HG03571 (cell line): Measurements from ENCODE around the gene DUSP12.
A peak's percentile ranks its signal among the peaks of the same experiment; 100 is the strongest.
"Not testable (repeated sequence)": the region's sequence is repeated elsewhere in the genome, so short reads cannot be mapped to it uniquely, and the experiment has no call there.

ENCODE experiments used
- ATAC-seq: cut with Tn5 transposase; IDR thresholded peaks from one replicate; pipeline ENCODE4 v1.9.1; 2021; ENCODE audit not compliant: unreplicated experiment

The DUSP12 gene

GRCh38 chr1:161768986-161769672 is 19.5 kb downstream of the DUSP12 start:
- no peak for ATAC-seq

DNA sequence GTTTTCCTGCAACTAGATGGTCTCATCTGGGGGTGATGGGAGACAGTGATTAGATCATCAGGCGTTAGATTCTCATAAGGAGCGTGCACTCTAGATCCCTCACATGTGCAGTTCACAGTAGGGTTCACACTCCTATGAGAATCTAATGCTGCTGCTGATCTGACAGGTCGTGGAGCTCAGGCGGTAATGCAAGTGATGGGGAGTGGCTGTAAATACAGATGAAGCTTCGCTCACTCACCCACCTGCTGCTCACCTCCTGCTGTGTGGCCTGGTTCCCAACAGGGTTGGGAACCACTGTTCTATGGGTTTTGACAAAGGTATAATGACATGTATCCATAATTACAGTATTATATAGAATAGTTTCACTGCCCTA is 20.1 kb downstream of the DUSP12 start:
- not testable (repeated sequence) for ATAC-seq

DNA sequence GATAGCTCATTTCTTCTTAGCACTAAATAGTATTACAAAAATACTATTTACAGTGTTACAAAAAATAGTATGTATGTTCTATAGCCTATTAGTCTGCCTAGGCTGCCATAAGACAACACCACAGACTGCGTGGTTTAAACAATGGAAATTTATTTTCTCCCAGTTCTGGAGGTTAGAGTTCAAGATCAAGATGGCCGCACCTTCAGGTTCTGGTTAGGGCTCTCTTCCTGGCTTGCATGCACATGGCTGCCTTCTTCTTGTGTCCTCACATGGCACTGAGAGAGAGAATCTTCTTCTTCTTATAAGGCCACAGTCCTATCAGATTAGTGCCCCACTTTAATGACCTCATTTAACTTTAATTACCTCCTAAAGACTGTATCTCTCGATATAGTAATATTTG is 20.7 kb downstream of the DUSP12 start:
- ATAC-seq: no peak

DNA sequence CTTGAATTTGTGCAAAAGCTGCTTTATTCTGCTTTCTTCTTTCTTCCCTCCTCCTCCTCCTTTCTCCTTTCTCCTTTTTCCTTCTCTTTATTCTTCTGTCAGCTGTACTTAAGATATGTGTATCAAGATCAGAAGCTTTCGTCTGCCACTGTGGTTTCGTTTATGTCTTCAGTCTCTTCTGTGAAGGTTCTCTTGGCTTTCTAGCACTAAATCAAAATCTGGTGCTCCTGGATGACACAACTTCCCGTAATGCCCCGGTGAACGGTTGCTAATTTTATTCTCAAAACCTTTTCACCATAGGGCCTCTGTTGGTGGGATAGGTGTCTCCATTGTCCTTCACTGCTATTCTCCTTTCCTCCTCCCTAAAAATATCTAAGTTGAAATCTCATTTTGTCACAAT is 21.6 kb downstream of the DUSP12 start:
- no peak for ATAC-seq

GRCh38 chr1:161771973-161772372 is 22.4 kb downstream of the DUSP12 start:
- ATAC-seq: no peak

DNA sequence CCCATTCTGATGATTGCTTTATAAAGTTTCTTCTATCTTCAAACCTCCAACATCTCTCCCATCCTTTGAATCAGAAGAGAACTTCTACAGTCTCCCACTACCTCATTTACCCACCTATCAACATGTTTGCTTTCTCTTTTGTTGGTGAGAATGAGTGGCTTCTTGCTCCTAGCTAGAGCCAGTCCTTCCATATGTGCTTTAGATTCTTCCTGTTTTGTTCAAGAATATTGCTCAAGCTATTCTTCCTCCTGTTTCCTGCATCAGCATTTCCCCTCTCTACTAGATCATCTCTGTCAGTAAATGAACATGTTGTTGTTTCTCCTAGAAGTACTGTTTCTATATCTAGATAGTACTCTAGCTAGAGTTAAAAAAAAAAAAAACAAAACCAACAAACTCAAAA is 22.8 kb downstream of the DUSP12 start:
- ATAC-seq: no peak

DNA sequence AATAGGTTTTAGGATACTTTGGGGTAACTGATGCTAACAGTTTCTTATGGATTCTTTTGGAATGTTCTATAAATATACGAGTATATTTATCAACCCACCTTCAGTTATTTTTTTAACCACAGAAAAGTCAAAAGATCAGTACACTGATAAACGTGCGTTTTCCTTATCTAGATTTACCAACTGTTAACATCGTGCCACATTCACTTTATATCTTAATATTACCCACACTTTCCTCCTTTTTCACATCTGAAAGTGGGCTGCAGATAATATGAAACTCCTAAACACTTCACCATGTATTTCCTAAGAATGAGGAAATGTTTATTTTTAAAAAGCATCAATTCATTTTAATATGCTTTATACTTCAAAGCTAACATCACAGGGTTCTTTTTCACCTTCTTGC is 24.2 kb downstream of the DUSP12 start:
- ATAC-seq: no peak

DNA sequence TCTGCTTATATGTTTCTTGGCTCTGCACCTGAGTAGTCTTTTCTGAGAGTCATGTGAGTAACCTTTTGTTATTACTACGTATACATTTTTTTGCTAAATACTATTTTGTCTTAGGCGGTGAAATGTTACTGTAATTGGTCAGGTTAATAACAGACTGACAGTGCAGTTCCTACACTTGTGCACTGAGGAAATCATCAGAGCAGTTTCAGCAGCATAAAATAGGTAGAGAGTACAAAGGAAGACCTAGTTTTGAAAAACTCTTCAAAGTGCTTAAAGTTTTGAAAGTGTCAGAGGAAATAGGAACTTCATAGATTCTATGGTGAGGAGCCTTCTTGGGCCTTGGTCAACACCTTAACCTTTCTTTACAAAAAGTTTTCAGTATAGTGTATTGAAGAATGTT is 27.7 kb downstream of the DUSP12 start:
- ATAC-seq: no peak

GRCh38 chr1:161778522-161778921 is 28.9 kb downstream of the DUSP12 start:
- ATAC-seq: no peak

GRCh38 chr1:161779393-161779792 is 29.8 kb downstream of the DUSP12 start:
- no peak for ATAC-seq

- peak; percentile 50 for ATAC-seq
Measured at GRCh38 chr1:161781995-161782394, 32.4 kb downstream of the DUSP12 start.

- ATAC-seq: no peak
Measured at GRCh38 chr1:161782886-161783285, 33.3 kb downstream of the DUSP12 start.

GRCh38 chr1:161784968-161785367 is 35.4 kb downstream of the DUSP12 start:
- no peak for ATAC-seq

- no peak for ATAC-seq
Measured at GRCh38 chr1:161787355-161787754, 37.8 kb downstream of the DUSP12 start.

GRCh38 chr1:161790587-161791317 is 41.2 kb downstream of the DUSP12 start:
- no peak for ATAC-seq

DNA sequence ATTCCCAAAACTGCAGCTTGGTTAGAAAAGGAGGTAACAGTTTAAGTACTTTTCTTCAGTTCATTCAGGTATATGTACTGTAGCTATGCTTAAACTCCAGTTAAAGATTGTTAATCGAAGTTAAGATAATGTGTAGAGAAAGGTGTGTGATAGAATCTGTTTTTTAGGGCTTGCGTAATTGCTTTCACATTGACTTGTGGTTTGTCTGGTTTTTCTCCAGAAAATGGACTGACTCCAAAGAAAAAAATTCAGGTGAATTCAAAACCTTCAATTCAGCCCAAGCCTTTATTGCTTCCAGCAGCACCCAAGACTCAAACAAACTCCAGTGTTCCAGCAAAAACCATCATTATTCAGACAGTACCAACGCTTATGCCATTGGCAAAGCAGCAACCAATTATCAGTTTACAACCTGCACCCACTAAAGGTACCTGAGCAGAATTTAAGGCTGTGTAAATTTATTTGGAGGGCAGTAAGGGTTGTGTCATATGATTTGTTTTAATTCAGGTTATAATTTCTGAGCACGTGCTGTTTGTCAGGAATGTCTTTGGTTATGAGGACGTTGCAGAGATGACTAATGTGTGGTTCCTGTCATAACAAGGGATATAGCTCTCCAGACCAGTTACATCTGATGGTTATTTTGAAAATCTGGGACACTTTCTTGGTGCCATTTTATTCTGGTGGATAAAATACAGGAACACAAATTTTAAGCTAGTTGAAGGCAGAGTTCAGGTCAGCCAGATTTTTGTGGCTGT is 42.5 kb downstream of the DUSP12 start:
- no peak for ATAC-seq

- ATAC-seq: peak; percentile 69
Measured at GRCh38 chr1:161792740-161793139, 43.2 kb downstream of the DUSP12 start.

GRCh38 chr1:161799792-161800191 is 50.2 kb downstream of the DUSP12 start:
- no peak for ATAC-seq

GRCh38 chr1:161801955-161802354 is 52.4 kb downstream of the DUSP12 start:
- ATAC-seq: no peak

GRCh38 chr1:161803181-161803580 is 53.6 kb downstream of the DUSP12 start:
- no peak for ATAC-seq

- no peak for ATAC-seq
Measured at GRCh38 chr1:161805399-161806197, 56.0 kb downstream of the DUSP12 start.
